Measurements from ENCODE around the gene FBXL17. TPM values are rescaled to one million over a fixed set of nuclear protein-coding genes. Genes with fewer than 3 reads are reported as not detected.

The FBXL17 gene
- total RNA-seq, 1 donor from 2014 or later = 26.9 TPM

DNA sequence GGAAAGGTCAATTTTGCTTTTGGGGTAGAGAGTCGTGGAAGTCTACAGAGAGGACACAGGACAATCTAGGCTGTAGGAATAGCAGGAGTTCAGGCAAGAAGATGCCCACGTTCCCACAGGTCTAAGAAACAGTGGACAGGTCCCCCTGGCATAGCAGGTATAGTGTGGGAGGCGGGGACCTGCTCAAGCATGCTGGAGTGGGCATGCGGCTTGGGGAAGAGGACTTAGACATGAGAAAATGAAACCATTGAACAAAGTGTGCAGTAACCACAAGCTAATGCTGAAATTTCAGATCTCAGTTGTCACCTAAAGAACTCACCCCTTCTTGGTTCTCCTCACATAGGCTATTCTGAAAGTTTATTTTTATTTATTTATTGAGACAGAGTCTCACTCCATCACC, 568.3 kb downstream of the FBXL17 start:
- Mint-ChIP-seq H3K9me3 (no peaks in the 10 kb centered on the region), H3K27ac (no peak overlapping the region), H3K4me1 (no peaks in the 10 kb centered on the region), H3K36me3 (ENCODE audit: low read depth) (no peaks in the 10 kb centered on the region), H3K4me3 (no peak overlapping the region), H3K27me3 (no peaks in the 10 kb centered on the region)
- POLR2A ChIA-PET = no interaction called here
- DNase-seq = no peak
- intact Hi-C loops (cut with micrococcal nuclease) = no loop called here
- ATAC-seq (ENCODE audit: low read depth) = no peak
- TF ChIP-seq, protein P1, sequence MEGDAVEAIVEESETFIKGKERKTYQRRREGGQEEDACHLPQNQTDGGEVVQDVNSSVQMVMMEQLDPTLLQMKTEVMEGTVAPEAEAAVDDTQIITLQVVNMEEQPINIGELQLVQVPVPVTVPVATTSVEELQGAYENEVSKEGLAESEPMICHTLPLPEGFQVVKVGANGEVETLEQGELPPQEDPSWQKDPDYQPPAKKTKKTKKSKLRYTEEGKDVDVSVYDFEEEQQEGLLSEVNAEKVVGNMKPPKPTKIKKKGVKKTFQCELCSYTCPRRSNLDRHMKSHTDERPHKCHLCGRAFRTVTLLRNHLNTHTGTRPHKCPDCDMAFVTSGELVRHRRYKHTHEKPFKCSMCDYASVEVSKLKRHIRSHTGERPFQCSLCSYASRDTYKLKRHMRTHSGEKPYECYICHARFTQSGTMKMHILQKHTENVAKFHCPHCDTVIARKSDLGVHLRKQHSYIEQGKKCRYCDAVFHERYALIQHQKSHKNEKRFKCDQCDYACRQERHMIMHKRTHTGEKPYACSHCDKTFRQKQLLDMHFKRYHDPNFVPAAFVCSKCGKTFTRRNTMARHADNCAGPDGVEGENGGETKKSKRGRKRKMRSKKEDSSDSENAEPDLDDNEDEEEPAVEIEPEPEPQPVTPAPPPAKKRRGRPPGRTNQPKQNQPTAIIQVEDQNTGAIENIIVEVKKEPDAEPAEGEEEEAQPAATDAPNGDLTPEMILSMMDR (IDR thresholded peaks at IDR 0.05) = no peak
- CTCF ChIA-PET = no interaction called here

DNA sequence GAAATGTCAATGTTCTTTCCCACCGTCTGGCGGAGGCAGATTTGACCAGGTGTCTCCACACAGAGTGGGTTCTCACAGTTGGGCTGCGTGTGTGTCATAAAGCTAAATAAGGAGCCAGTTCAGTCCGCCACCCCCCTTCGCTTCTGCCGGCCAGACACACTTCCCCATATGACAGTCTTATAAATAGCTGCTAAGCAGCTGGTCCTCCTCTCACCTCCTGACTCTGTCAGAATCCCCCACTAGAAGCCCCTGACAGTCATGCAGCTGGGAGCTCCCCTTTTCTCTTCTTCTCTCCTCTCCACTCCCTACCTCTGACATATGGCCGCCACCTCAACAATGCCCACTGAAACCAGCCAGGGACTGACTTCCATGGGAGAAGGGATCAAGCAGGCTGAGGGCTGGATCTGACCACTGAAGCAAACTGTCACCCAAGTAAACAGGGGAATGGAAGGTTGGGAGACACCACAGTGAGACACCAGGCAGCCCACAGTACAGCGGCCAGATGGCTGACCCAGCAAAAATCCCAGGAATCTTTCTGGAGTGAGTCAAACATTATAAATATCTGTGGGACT, 569.2 kb downstream of the FBXL17 start:
- no peak overlapping the region for H3K27ac Mint-ChIP-seq
- H3K27me3 Mint-ChIP-seq = no peaks in the 10 kb centered on the region
- no peaks in the 10 kb centered on the region for H3K36me3 Mint-ChIP-seq (ENCODE audit: low read depth)
- ATAC-seq (ENCODE audit: low read depth) (no peak), DNase-seq (no peak)
- TF ChIP-seq, protein P1 (IDR thresholded peaks at IDR 0.05) = no peak
- ChIA-PET POLR2A (no interaction called here), CTCF (no interaction called here)
- H3K9me3 Mint-ChIP-seq = no peaks in the 10 kb centered on the region
- H3K4me1 Mint-ChIP-seq = no peaks in the 10 kb centered on the region
- no peak overlapping the region for H3K4me3 Mint-ChIP-seq
- intact Hi-C loops (cut with micrococcal nuclease) = no loop called here

DNA sequence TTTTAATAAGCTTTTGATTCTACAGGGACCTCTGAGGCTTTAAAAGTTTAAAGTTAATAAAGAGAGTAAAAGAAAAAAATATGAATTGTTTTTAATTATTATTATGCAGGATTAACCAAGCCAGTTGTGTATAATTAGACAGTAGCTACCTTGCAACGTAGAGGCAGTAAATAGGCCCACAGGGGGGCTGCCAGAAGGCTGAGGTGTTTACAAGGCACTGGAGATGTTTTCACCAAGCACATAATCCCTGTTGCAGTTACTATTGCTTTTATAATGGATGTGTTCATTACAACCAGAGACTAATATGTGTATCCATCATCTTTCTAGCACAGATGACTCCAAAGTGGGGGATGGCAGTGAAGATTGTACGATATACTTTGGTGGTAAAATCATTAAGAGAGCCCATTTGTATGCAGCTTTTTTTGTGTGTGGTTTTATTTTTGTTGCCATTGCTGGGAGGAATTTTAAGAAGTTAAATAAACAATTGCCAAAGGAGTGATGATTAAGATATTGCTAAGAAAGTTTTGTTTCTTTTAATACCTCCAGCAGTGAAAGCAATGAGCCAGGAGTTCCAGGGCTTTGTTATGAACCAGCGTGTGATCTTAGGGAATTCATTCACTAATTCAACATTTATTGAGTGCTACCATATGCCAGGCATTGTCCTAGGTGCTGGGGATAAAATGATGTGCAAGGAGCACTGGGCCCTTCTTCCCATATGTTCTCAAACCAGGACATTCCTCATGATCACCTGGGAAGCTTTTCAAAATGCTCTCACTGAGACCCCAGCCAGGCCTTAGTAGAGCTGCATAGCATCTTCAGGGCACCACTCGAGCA, 572.5 kb downstream of the FBXL17 start:
- H3K4me3 Mint-ChIP-seq = no peak overlapping the region
- no peaks in the 10 kb centered on the region for H3K9me3 Mint-ChIP-seq
- H3K4me1 Mint-ChIP-seq = no peaks in the 10 kb centered on the region
- no peaks in the 10 kb centered on the region for H3K36me3 Mint-ChIP-seq (ENCODE audit: low read depth)
- no peak overlapping the region for H3K27ac Mint-ChIP-seq
- TF ChIP-seq, protein P1 (IDR thresholded peaks at IDR 0.05) = no peak
- DNase-seq (no peak), ATAC-seq (ENCODE audit: low read depth) (no peak)
- ChIA-PET CTCF (no interaction called here), POLR2A (no interaction called here)
- H3K27me3 Mint-ChIP-seq = no peaks in the 10 kb centered on the region
- intact Hi-C loops (cut with micrococcal nuclease) = no loop called here

All from activated B cell treated with CpG ODN at 0.5 μM for 24 hours (primary cell).